HepG2 (cell line): ENCODE results near the gene KIAA1958. TPM values are rescaled to one million over a fixed set of nuclear protein-coding genes. Genes with fewer than 3 reads are reported as not detected.

Source experiments
- LCORL ChIP-seq, 2 experiments: fragments of 450-650 bp in 1 of 2; sonication (generic) in 1 of 2; formaldehyde crosslinking in 1 of 2; IDR thresholded peaks; 2 replicates each; pipeline versions ENCODE4 v1.5.0 to v1.6.1; 2017 to 2020; ENCODE audit warnings: antibody characterized with exemption in 1 of 2, missing genetic modification reagents in 1 of 2
- RARA ChIP-seq: IDR thresholded peaks from 2 replicates; pipeline ENCODE4 v1.6.1; 2016; ENCODE audit warnings: missing genetic modification reagents, missing compliant biosample characterization
- SATB2 ChIP-seq: sonication (generic); formaldehyde crosslinking; IDR thresholded peaks from 2 replicates; pipeline ENCODE4 v1.5.0; 2020; ENCODE audit warnings: missing genetic modification reagents
- ZNF160 ChIP-seq: sonication (generic); formaldehyde crosslinking; IDR thresholded peaks from 2 replicates; pipeline ENCODE4 v1.8.0; 2022; ENCODE audit warnings: mild to moderate bottlenecking, inconsistent platforms, missing genetic modification reagents
- ZNF496 ChIP-seq: sonication (generic); formaldehyde crosslinking; IDR thresholded peaks from 2 replicates; pipeline ENCODE4 v1.8.1; 2023; ENCODE audit warnings: mild to moderate bottlenecking, moderate library complexity, missing genetic modification reagents; ENCODE audit not compliant: insufficient replicate concordance
- ZSCAN12 ChIP-seq: sonication (generic); formaldehyde crosslinking; IDR thresholded peaks from 2 replicates; pipeline ENCODE4 v1.9.0; 2021; ENCODE audit warnings: mild to moderate bottlenecking, missing genetic modification reagents
- polyA plus RNA-seq, 8 experiments: library from polyadenylated mRNA; depleted of rRNA in 3 of 8; stranded (reverse) in 7 of 8; unstranded in 1 of 8; fragments of >200 nt; fragmentation: Illumina TruSeq in 4 of 8; extraction: Trizol in 4 of 8; gene quantifications; 2 replicates each; pipeline versions ENCODE4 v1.2.1 to v1.2.3, GENCODE V29; 2011 to 2016; ENCODE audit warnings: low read depth in 4 of 8, missing spikeins in 1 of 8, mixed read lengths in 1 of 8; ENCODE audit not compliant: insufficient read depth in 1 of 8
- total RNA-seq, 5 experiments: library from RNA; depleted of rRNA; stranded (reverse); fragments of >200 nt; fragmentation: Illumina TruSeq; extraction: Trizol; gene quantifications; 2 replicates each; pipeline ENCODE4 v1.2.3, GENCODE V29; 2016; ENCODE audit warnings: low read depth in 1 of 5
- TF ChIP-seq, protein P1 (sequence below): sonication (generic); formaldehyde crosslinking; IDR thresholded peaks from 2 replicates; pipeline ENCODE4 v1.4.0; 2020; ENCODE audit warnings: mild to moderate bottlenecking, missing genetic modification reagents, borderline replicate concordance
- TF ChIP-seq, protein P2 (sequence below), 2 experiments: fragments of 450-650 bp in 1 of 2; sonication (generic) in 1 of 2; formaldehyde crosslinking; IDR thresholded peaks; 2 replicates each; pipeline versions ENCODE4 v1.5.0 to v1.8.0; 2020 to 2022; ENCODE audit warnings: mild to moderate bottlenecking in 1 of 2, missing genetic modification reagents in 1 of 2
- TF ChIP-seq, protein P3 (sequence below): sonication (generic); formaldehyde crosslinking; IDR thresholded peaks from 2 replicates; pipeline ENCODE4 v1.4.0; 2020; ENCODE audit warnings: mild to moderate bottlenecking, missing genetic modification reagents

KIAA1958 gene
- total and polyA plus RNA-seq, 2 of the 13 experiments (the other 11 are each of a cell fraction or from before 2014, with no cell fraction given): 8.5 to 10.3 TPM

DNA sequence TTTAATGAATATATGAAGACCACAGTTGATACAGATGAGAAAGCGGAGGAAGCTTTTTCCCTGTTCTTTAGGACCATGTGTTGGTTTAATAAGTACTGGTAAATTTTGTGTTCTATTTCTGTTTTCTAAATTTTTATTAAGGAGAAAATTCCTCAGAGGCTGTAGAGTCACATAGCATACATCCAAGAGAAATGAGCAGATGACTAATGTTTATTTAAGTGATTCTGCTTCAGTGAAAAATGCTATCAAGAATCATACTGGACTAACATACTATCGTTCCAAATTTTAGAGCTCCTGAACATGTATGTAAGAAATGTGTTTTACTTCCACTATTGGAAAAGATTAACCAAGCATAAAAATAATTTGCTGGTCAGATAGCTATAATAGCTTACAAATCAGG is 115.0 kb downstream of the KIAA1958 start (continued):
- TF ChIP-seq, protein P1, sequence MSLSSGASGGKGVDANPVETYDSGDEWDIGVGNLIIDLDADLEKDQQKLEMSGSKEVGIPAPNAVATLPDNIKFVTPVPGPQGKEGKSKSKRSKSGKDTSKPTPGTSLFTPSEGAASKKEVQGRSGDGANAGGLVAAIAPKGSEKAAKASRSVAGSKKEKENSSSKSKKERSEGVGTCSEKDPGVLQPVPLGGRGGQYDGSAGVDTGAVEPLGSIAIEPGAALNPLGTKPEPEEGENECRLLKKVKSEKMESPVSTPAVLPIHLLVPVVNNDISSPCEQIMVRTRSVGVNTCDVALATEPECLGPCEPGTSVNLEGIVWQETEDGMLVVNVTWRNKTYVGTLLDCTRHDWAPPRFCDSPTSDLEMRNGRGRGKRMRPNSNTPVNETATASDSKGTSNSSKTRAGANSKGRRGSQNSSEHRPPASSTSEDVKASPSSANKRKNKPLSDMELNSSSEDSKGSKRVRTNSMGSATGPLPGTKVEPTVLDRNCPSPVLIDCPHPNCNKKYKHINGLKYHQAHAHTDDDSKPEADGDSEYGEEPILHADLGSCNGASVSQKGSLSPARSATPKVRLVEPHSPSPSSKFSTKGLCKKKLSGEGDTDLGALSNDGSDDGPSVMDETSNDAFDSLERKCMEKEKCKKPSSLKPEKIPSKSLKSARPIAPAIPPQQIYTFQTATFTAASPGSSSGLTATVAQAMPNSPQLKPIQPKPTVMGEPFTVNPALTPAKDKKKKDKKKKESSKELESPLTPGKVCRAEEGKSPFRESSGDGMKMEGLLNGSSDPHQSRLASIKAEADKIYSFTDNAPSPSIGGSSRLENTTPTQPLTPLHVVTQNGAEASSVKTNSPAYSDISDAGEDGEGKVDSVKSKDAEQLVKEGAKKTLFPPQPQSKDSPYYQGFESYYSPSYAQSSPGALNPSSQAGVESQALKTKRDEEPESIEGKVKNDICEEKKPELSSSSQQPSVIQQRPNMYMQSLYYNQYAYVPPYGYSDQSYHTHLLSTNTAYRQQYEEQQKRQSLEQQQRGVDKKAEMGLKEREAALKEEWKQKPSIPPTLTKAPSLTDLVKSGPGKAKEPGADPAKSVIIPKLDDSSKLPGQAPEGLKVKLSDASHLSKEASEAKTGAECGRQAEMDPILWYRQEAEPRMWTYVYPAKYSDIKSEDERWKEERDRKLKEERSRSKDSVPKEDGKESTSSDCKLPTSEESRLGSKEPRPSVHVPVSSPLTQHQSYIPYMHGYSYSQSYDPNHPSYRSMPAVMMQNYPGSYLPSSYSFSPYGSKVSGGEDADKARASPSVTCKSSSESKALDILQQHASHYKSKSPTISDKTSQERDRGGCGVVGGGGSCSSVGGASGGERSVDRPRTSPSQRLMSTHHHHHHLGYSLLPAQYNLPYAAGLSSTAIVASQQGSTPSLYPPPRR (CRISPR knock-in tag): no peak
- no peak for TF ChIP-seq LCORL (IDR thresholded peaks at IDR 0.05)
- TF ChIP-seq LCORL (CRISPR knock-in tag; IDR thresholded peaks at IDR 0.05): no peak
- no peak for TF ChIP-seq ZNF496 (CRISPR knock-in tag)
- TF ChIP-seq, protein P2, sequence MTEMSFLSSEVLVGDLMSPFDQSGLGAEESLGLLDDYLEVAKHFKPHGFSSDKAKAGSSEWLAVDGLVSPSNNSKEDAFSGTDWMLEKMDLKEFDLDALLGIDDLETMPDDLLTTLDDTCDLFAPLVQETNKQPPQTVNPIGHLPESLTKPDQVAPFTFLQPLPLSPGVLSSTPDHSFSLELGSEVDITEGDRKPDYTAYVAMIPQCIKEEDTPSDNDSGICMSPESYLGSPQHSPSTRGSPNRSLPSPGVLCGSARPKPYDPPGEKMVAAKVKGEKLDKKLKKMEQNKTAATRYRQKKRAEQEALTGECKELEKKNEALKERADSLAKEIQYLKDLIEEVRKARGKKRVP (CRISPR knock-in tag; IDR thresholded peaks at IDR 0.05): no peak
- TF ChIP-seq, protein P3, sequence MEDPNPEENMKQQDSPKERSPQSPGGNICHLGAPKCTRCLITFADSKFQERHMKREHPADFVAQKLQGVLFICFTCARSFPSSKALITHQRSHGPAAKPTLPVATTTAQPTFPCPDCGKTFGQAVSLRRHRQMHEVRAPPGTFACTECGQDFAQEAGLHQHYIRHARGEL (CRISPR knock-in tag): no peak
- TF ChIP-seq SATB2 (CRISPR knock-in tag): no peak
- no peak for TF ChIP-seq RARA
- no peak for TF ChIP-seq ZNF160 (CRISPR knock-in tag)
- TF ChIP-seq ZSCAN12 (CRISPR knock-in tag): no peak
